ENCODE measurements around the gene GSTM2.

Gene GSTM2

GRCh38 chr1:109636201-109636952 is 31.5 kb upstream of the GSTM2 start:
- ChIA-PET POLR2A (interaction anchor here (0.7 to 1.1 kb wide), 3 partner anchors 16 to 383 kb away, joined by 3 to 6 read pairs (median 3); partner anchors contain the start of gene GNAI3), CTCF (interaction anchor here (0.5 to 11.3 kb wide), 13 partner anchors 14 to 823 kb away, joined by 3 to 345 read pairs (median 3); partner anchors contain the start of gene AHCYL1)
- H3K36me3 ChIP-seq (ENCODE audit: control insufficient read depth in 2 of 2, insufficient read depth in 1 of 2, low read length in 2 of 2) = peaks cover 0 to 9% of the 10 kb centered on the region in 2 experiments; a peak in 1 of 3 replicates
- H3K9me3 ChIP-seq (ENCODE audit: control insufficient read depth, insufficient read depth, low read depth, low read length) = no peaks in the 10 kb centered on the region
- TF ChIP-seq SP7 (tag by site-specific recombination; IDR thresholded peaks at IDR 0.05) (peak; percentile 82; the same call in 1 of the 2 replicates), MEIS1 (CRISPR knock-in tag; IDR thresholded peaks at IDR 0.05; ENCODE audit: borderline replicate concordance) (no peak), ZNF677 (tag by site-specific recombination; IDR thresholded peaks at IDR 0.05) (no peak), ZNF366 (tag by site-specific recombination; conservative IDR thresholded peaks at IDR 0.05) (0 out of 2 replicates have a peak, but pooled peaks have one; percentile 42), ZBTB17 (tag by site-specific recombination; IDR thresholded peaks at IDR 0.05) (peak; percentile 64; the same call in 1 of the 2 replicates), GFI1B (tag by site-specific recombination; IDR thresholded peaks at IDR 0.05) (peak; percentile 18; the same call in 1 of the 2 replicates), ZNF24 (tag by site-specific recombination; IDR thresholded peaks at IDR 0.05) (0 out of 2 replicates have a peak, but pooled peaks have one; percentile 25), ZNF266 (tag by site-specific recombination; IDR thresholded peaks at IDR 0.05; ENCODE audit: low read depth) (no peak), ZNF600 (tag by site-specific recombination; IDR thresholded peaks at IDR 0.05) (peak; percentile 83), ZNF629 (tag by site-specific recombination; IDR thresholded peaks at IDR 0.05) (peak; percentile 62; the same call in 1 of the 2 replicates), ZSCAN30 (tag by site-specific recombination; IDR thresholded peaks at IDR 0.05) (no peak), BCL11A (tag by site-specific recombination; IDR thresholded peaks at IDR 0.05; ENCODE audit: low read depth) (0 out of 2 replicates have a peak, but pooled peaks have one; percentile 44), ZEB2 (tag by site-specific recombination; IDR thresholded peaks at IDR 0.05) (peak; percentile 55; the same call in 1 of the 2 replicates), ZNF174 (tag by site-specific recombination; IDR thresholded peaks at IDR 0.05) (no peak), BCL6B (tag by site-specific recombination; IDR thresholded peaks at IDR 0.05) (no peak), ZNF341 (tag by site-specific recombination; IDR thresholded peaks at IDR 0.05; ENCODE audit: low read depth) (peak; percentile 11; the same call in 1 of the 2 replicates), ZNF16 (tag by site-specific recombination; IDR thresholded peaks at IDR 0.05; ENCODE audit: low read depth) (no peak), IKZF3 (tag by site-specific recombination; IDR thresholded peaks at IDR 0.05) (0 out of 2 replicates have a peak, but pooled peaks have one; percentile 18), SP2 (tag by site-specific recombination; IDR thresholded peaks at IDR 0.05) (0 out of 2 replicates have a peak, but pooled peaks have one; percentile 11), MYNN (tag by site-specific recombination; IDR thresholded peaks at IDR 0.05; ENCODE audit: borderline replicate concordance) (0 out of 2 replicates have a peak, but pooled peaks have one; percentile 32), ZIC2 (tag by site-specific recombination; IDR thresholded peaks at IDR 0.05) (0 out of 2 replicates have a peak, but pooled peaks have one; percentile 10), EGR2 (tag by site-specific recombination; IDR thresholded peaks at IDR 0.05; ENCODE audit: low read depth) (peak; percentile 86), ZFHX2 (tag by site-specific recombination; conservative IDR thresholded peaks at IDR 0.05) (peak; percentile 85), ZNF639 (tag by site-specific recombination; IDR thresholded peaks at IDR 0.05) (no peak)
- TF ChIP-seq, protein P1, sequence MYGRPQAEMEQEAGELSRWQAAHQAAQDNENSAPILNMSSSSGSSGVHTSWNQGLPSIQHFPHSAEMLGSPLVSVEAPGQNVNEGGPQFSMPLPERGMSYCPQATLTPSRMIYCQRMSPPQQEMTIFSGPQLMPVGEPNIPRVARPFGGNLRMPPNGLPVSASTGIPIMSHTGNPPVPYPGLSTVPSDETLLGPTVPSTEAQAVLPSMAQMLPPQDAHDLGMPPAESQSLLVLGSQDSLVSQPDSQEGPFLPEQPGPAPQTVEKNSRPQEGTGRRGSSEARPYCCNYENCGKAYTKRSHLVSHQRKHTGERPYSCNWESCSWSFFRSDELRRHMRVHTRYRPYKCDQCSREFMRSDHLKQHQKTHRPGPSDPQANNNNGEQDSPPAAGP (tag by site-specific recombination; IDR thresholded peaks at IDR 0.05) = 0 out of 2 replicates have a peak, but pooled peaks have one; percentile 27
- no peak overlapping the region for H3K27ac ChIP-seq (ENCODE audit: extremely low read depth, low read depth, low read length)
- no peak overlapping the region for H3K4me3 ChIP-seq (ENCODE audit: low read depth, low read length)
- no peaks in the 10 kb centered on the region for H3K4me1 ChIP-seq (ENCODE audit: control insufficient read depth, insufficient read depth, low read length)

Data from HEK293 (cell line).